ENCODE data around the gene ANKRD33. TPM values are rescaled to one million over a fixed set of nuclear protein-coding genes. Genes with fewer than 3 reads are reported as not detected.

Gene ANKRD33
- total and polyA plus RNA-seq, 2 of the 13 experiments (the other 11 are each of a cell fraction or from before 2014, with no cell fraction given) = 0.04 TPM; not detected in 1

GRCh38 chr12:51873251-51873994 lies 14.5 kb upstream of the ANKRD33 start:
- no peak overlapping the region for H2AFZ ChIP-seq (ENCODE audit: low read length)
- no peak overlapping the region for H3K27ac ChIP-seq (ENCODE audit: extremely low read length, insufficient read depth, low read length)
- intact Hi-C loops (cut with micrococcal nuclease; ENCODE audit: unreplicated experiment) (no loop called here), in situ Hi-C loops (cut with HindIII; ENCODE audit: extremely low pct_ligation_motif_present, low pct_unique_long_range_greater_than_20kb) (no loop called here)
- POLR2A ChIA-PET = interaction anchor here (1.1 kb wide), 1 partner anchor 59 kb away, joined by 3 read pairs; no protein-coding TSS in a partner anchor
- H3K79me2 ChIP-seq (ENCODE audit: insufficient read depth, low read length) = no peaks in the 10 kb centered on the region
- peaks cover 3 to 32% of the 10 kb centered on the region in 2 experiments; a peak in 4 of 5 replicates for H3K27me3 ChIP-seq (ENCODE audit: control insufficient read depth in 1 of 2, insufficient read depth in 2 of 2, low read length in 2 of 2)
- ATAC-seq = no peak
- no peak for DNase-seq (ENCODE audit: low spot score)
- H4K20me1 ChIP-seq (ENCODE audit: insufficient read depth, low read length) = no peaks in the 10 kb centered on the region
- 36% methylated on average over 4 of the region's 8 CpGs for WGBS (ENCODE audit: low lambda C conversion rate)
- H3K4me2 ChIP-seq (ENCODE audit: low read depth, low read length) = no peak overlapping the region
- CTCF ChIA-PET (ENCODE audit: low intra/inter-chr PET ratio, low total read pairs) = no interaction called here
- no peak for FAIRE-seq
- peaks cover 12% of the 10 kb centered on the region for H3K4me1 ChIP-seq (ENCODE audit: insufficient read depth, low read length)
- H3K9me3 ChIP-seq (ENCODE audit: low read length) = no peaks in the 10 kb centered on the region
- no peak overlapping the region for H3K9ac ChIP-seq (ENCODE audit: insufficient read depth, low read depth, low read length)
- no peaks in the 10 kb centered on the region for H3K36me3 ChIP-seq (replicated peaks in 1 of 2; ENCODE audit: control insufficient read depth in 1 of 2, insufficient read depth in 2 of 2, low read length in 2 of 2)
- BruUV-seq (replicated peaks) = no TSS peak
- TF ChIP-seq ZKSCAN8 (CRISPR knock-in tag; IDR thresholded peaks at IDR 0.05; ENCODE audit: borderline replicate concordance) (no peak), DR1 (CRISPR knock-in tag; IDR thresholded peaks at IDR 0.05) (no peak), ZNF598 (CRISPR knock-in tag; IDR thresholded peaks at IDR 0.05; ENCODE audit: borderline replicate concordance) (no peak), HNF4A (CRISPR knock-in tag; IDR thresholded peaks at IDR 0.05) (peak; percentile 30; the same call in 1 of the 2 replicates)
- H3K4me3 ChIP-seq (replicated peaks in 1 of 3; ENCODE audit: insufficient read depth in 1 of 3, low read depth in 2 of 3, low read length in 3 of 3) = no peak overlapping the region

DNA sequence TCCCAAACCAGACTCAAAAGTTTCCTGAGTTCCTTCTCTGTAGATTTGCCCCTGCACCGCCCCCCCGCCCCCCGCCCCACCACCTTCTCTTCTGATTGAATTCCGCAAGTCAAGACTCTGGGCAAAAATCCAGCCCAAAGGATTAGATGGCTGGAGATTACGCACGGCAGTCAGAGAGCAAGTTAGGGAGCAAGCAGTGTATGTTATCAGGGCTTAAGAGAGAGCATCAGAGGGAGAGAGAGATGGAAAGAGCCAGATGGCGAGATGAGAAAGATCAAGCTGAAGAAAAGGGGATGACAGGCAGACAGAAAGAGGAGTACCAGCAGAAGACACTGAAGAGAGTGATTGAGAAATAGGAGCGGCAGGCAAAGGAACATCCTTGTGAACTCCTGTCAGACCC lies 13.9 kb upstream of the ANKRD33 start:
- Histone ChIP-seq H3K27ac (ENCODE audit: extremely low read length, insufficient read depth, low read length) (no peak overlapping the region), H3K27me3 (ENCODE audit: control insufficient read depth in 1 of 2, insufficient read depth in 2 of 2, low read length in 2 of 2) (peaks cover 1 to 27% of the 10 kb centered on the region in 2 experiments; a peak in 4 of 5 replicates), H2AFZ (ENCODE audit: low read length) (no peak overlapping the region), H3K4me3 (replicated peaks in 1 of 3; ENCODE audit: insufficient read depth in 1 of 3, low read depth in 2 of 3, low read length in 3 of 3) (no peak overlapping the region), H3K36me3 (replicated peaks in 1 of 2; ENCODE audit: control insufficient read depth in 1 of 2, insufficient read depth in 2 of 2, low read length in 2 of 2) (no peaks in the 10 kb centered on the region), H3K79me2 (ENCODE audit: insufficient read depth, low read length) (no peaks in the 10 kb centered on the region), H4K20me1 (ENCODE audit: insufficient read depth, low read length) (no peaks in the 10 kb centered on the region), H3K9ac (ENCODE audit: insufficient read depth, low read depth, low read length) (no peak overlapping the region), H3K9me3 (ENCODE audit: low read length) (no peaks in the 10 kb centered on the region), H3K4me1 (ENCODE audit: insufficient read depth, low read length) (peaks cover 11% of the 10 kb centered on the region), H3K4me2 (ENCODE audit: low read depth, low read length) (no peak overlapping the region)
- CTCF ChIA-PET (ENCODE audit: low intra/inter-chr PET ratio, low total read pairs) = no interaction called here
- 4% methylated on average over 8 of the region's 8 CpGs for WGBS (ENCODE audit: low lambda C conversion rate)
- ATAC-seq (no peak), DNase-seq (ENCODE audit: low spot score) (no peak), FAIRE-seq (no peak)
- POLR2A ChIA-PET = interaction anchor here (1.1 kb wide), 1 partner anchor 60 kb away, joined by 3 read pairs; no protein-coding TSS in a partner anchor
- in situ Hi-C loops (cut with HindIII; ENCODE audit: extremely low pct_ligation_motif_present, low pct_unique_long_range_greater_than_20kb) (no loop called here), intact Hi-C loops (cut with micrococcal nuclease; ENCODE audit: unreplicated experiment) (loop anchor here (2.0 kb wide), 1 partner anchor 49 kb away; no protein-coding TSS in a partner anchor)
- no TSS peak for BruUV-seq (replicated peaks)
- TF ChIP-seq ZNF576 (CRISPR knock-in tag; IDR thresholded peaks at IDR 0.05) = no peak
- TF ChIP-seq MLLT10 (CRISPR knock-in tag; IDR thresholded peaks at IDR 0.05) = no peak
- TF ChIP-seq EP300 (IDR thresholded peaks at IDR 0.05; ENCODE audit: low read depth in 2 of 2, low read length in 2 of 2) = no peak
- no peak for TF ChIP-seq EP300 (CRISPR knock-in tag; IDR thresholded peaks at IDR 0.05; ENCODE audit: borderline replicate concordance)
- no peak for TF ChIP-seq CCAR2 (optimal IDR thresholded peaks at IDR 0.05; ENCODE audit: low read depth, low read length)
- TF ChIP-seq IKZF4 (CRISPR knock-in tag; IDR thresholded peaks at IDR 0.05; ENCODE audit: borderline replicate concordance, low read depth, not compliant biosample characterization) = no peak
- no peak for TF ChIP-seq SNAPC2 (CRISPR knock-in tag; IDR thresholded peaks at IDR 0.05)
- TF ChIP-seq SYNCRIP (IDR thresholded peaks at IDR 0.05; ENCODE audit: insufficient read depth, low read depth, low read length) = no peak
- TF ChIP-seq ZNF775 (CRISPR knock-in tag; IDR thresholded peaks at IDR 0.05; ENCODE audit: borderline replicate concordance) = no peak
- TF ChIP-seq CENPT (CRISPR knock-in tag; IDR thresholded peaks at IDR 0.05; ENCODE audit: low read depth) = no peak
- TF ChIP-seq TAF15 (IDR thresholded peaks at IDR 0.05; ENCODE audit: low read depth, low read length, poor library complexity, severe bottlenecking) = no peak
- TF ChIP-seq HDAC6 (IDR thresholded peaks at IDR 0.05; ENCODE audit: low read depth, low read length) = no peak
- no peak for TF ChIP-seq ZC3H4 (CRISPR knock-in tag; IDR thresholded peaks at IDR 0.05; ENCODE audit: borderline replicate concordance)
